Suppressor macrophage treated with lipopolysaccharide for 1 hour (primary cell): Measurements from ENCODE around the gene GJA5.
"Not testable (repeated sequence)": the region's sequence is repeated elsewhere in the genome, so short reads cannot be mapped to it uniquely, and the experiment has no call there.

Experiments used
- DNase-seq, 3 donors: peaks; one replicate each; pipeline ENCODE4 v3.0.0-alpha.2; 2020 to 2022

GJA5 gene

GRCh38 chr1:147758379-147759100 lies 1.9 kb downstream of the GJA5 start:
- DNase-seq: no peak

- DNase-seq: no peak
Measured at GRCh38 chr1:147757015-147757990, 3.1 kb downstream of the GJA5 start.

GRCh38 chr1:147756341-147756740 lies 4.1 kb downstream of the GJA5 start:
- no peak for DNase-seq

DNA sequence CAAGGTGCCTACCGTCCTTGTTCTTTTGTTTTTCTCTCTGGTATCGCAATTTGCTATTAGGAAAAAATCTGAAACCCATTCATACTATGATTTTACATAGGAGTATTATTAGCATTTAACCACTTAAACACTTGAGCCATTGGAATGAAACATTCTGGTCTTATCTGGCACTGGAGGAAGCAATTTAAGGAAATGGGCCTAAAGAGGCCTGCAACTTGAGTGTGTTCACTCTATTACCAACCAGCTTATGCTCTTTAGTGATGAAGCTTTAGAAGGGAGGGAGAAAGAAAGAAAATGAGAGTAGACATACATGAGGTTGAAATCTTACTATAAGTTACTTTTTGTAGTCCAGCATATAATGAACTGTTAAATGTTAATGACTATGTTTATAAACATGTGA lies 5.7 kb downstream of the GJA5 start:
- no peak for DNase-seq

DNA sequence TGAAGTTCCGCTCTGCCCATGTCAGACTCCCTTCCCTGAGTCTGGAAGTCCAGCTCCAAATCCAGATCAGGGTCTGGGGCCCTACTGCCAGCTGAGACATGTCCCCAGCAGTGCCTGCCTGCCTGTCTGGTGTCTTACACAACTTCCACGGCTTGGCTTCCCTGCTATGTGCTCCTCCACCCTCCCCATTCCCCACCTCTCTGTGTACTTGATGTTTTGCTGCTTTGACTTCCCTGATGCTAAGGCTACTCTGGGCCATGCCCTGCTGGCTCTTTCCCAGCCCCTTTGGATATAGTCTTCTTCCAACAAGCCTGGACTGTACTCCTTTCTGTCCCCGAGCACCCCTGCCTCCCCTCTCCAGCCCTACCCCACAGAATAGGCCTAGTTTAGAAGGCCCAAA lies 7.3 kb downstream of the GJA5 start:
- DNase-seq: no peak

- no peak for DNase-seq
Measured at GRCh38 chr1:147752511-147752910, 7.9 kb downstream of the GJA5 start.

- no peak for DNase-seq
Measured at GRCh38 chr1:147751346-147751745, 9.1 kb downstream of the GJA5 start.

DNA sequence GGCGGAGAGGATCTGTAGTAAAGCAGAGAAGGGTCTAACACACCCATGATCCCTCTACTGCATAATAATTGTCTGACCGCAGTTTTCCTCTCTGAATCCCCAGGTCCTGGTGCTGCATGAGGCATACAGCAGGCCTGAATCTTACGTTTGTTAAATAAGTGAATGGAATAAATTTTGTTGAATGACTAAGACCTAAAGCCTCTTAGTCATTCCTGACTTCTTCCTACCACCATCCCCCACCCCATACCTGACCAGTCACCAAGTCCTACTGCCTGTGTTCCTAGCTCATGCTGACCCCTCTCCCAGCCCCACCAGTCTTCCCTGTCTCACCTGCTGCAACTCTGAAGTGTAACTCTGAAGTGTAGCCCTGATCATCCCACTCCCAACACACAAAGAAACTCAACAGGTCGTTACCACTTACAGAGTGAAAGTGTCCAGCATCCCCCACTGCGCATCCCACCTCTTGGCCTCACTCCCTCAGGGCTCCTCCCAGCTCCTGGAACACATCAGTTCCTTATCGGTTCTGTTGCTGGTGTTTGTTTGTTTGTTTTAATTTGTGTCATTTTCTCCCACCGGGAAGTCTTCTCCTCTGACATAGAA lies 9.7 kb downstream of the GJA5 start:
- no peak for DNase-seq

GRCh38 chr1:147749792-147750191 lies 10.6 kb downstream of the GJA5 start:
- no peak for DNase-seq

GRCh38 chr1:147748676-147749350 lies 11.6 kb downstream of the GJA5 start:
- DNase-seq: no peak

DNA sequence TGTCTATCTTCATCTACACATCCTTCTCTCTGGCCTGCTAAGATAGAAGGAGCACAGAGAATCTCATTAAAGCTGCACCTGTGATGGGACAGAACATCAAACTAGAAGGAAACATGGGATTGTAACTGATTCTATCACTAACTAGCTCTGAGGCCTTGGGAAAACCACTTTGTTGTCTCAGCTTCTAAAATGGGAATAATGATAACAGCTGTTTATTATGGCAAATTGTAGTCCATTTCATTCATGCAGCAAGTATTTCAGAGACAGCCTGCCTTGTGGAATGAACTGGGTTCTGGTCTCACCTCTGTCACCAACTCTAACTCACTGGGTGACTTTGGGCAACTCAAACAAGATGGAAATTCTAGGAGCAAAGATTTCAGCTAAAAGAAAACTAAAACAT lies 12.4 kb downstream of the GJA5 start:
- DNase-seq: no peak

DNA sequence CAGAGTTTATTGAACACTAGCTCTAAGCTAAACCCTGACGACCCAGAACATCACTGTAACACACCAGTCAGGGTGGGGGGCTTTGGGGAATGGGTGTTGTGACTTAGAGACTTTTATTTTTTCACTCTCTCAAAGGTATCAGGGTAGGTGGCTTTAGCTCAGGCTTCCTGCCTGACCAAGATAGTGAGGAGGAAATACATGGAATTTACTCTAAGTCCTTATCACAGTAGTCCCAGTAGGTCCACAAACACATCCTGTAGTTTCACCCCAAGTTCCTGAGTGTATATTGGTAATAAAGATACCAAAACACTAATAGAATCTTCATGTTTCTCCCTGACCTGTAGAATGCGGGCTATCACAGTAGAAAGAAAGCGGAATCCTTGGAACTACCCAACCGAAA lies 15.1 kb downstream of the GJA5 start:
- DNase-seq: no peak

GRCh38 chr1:147741065-147741464 lies 19.3 kb downstream of the GJA5 start:
- no peak for DNase-seq

- no peak for DNase-seq
Measured at GRCh38 chr1:147740391-147740790, 20.0 kb downstream of the GJA5 start.

DNA sequence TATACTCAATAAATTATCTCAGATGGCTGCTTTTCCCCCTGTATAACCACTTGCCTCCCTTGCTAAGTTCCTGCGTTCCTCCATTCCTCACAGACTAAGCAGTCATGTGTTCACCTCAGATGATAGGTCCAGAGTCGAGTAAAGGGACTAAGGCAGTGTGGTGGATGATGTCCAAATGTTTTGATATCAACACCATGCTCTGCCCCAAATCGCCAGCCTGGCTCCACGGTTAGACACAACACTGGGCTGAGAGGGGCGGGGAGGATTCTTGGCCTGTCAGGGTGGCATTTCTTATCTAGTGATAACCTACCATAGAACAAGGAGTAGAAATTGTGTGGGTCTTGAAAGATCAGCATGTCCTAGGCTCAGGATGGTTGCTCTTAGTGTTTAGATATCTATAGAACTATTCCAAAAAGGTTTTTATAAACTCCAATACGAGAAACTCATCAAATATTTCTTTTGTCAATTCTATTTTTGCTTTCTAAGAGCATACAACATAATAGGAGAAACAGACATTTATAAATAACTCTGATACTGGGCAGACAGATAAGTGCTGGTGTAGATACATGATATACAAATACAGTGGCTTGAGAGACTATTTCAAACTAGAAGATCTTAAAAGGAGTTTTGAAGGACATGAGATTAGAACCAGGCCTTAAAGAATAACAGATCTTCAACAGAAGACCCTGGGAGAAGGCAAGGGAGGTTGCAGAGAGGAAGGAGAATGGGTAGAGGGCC lies 21.5 kb downstream of the GJA5 start:
- no peak for DNase-seq

GRCh38 chr1:147738129-147738528 lies 22.3 kb downstream of the GJA5 start:
- DNase-seq: no peak

DNA sequence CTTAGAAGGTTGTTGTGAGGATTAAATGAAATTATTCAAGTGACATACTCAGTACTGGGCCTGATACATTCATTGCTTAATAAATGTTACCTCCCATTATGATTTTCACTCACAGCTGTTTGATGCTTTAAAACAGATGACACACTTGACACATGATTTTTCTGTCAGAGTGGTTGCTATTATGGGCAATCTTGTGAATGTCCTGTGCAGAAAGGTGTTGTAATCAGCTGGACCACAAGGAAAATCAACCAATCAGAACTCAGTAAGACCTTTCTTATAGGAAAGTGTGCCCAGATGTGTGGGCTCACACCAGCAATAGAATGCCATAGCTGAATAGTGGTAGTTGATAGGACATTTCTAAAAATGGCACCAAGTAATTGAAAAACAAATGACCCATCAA lies 23.5 kb downstream of the GJA5 start:
- DNase-seq: peak; percentile 29 to 45 (median 45)

DNA sequence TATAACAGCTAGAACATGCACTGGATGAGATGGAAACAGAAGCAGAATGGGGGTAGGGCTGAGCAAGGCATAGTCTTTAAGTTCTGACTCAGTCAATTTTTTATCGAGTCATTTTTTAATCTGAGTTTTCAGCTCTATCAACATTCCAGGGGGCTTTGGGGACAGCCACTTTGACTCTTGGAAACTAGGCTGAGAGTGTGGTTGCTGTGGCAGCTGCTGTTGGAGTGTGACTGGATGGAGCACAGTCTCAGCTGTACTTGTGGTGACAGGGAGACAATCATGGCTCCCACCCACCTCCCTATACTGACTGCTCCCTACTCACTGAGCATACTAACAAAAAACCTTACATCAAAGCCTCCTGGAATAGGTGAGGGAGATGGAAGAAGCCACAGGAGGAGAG lies 25.0 kb downstream of the GJA5 start:
- DNase-seq: no peak

GRCh38 chr1:147734291-147734841 lies 26.0 kb downstream of the GJA5 start:
- not testable (repeated sequence) for DNase-seq

DNA sequence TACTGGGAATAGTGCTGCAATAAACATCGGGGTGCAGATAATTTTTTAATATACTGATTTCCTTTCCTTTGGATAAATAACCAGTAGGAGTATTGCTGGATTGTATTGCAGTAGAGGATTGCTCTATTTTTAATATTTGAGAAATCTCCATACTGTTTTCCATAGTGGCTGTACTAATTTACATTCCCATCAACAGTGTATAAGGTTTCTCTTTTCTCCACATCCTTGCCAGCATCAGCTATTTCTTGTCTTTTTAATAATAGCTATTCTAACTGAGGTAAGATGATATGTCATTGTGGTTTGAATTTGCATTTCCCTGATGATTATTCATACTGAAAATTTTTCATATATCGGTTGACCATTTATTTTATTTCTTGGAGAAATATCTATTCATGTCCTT lies 31.1 kb downstream of the GJA5 start:
- DNase-seq: no peak

DNA sequence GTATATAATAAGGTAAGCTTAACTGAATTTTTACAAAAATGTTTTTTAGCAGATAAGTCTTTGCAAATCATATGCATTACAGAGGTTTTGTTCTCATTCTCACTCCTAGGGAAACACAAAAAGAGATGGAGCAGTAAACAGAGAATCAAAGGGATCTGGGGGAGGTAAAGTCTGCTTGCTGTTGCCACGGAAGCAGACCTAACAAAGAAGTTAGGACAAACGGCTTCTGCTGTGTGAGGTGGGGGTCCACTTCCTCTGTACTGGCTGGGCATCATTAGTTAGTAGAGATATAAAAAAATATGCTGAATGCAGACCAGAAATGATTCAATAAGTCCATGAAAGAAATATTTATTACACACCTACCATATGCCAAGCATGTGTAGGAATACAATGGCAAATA lies 34.2 kb downstream of the GJA5 start:
- no peak for DNase-seq

- DNase-seq: no peak
Measured at GRCh38 chr1:147725685-147726084, 34.7 kb downstream of the GJA5 start.
